ENCODE measurements around the gene FAM53A.

DNA sequence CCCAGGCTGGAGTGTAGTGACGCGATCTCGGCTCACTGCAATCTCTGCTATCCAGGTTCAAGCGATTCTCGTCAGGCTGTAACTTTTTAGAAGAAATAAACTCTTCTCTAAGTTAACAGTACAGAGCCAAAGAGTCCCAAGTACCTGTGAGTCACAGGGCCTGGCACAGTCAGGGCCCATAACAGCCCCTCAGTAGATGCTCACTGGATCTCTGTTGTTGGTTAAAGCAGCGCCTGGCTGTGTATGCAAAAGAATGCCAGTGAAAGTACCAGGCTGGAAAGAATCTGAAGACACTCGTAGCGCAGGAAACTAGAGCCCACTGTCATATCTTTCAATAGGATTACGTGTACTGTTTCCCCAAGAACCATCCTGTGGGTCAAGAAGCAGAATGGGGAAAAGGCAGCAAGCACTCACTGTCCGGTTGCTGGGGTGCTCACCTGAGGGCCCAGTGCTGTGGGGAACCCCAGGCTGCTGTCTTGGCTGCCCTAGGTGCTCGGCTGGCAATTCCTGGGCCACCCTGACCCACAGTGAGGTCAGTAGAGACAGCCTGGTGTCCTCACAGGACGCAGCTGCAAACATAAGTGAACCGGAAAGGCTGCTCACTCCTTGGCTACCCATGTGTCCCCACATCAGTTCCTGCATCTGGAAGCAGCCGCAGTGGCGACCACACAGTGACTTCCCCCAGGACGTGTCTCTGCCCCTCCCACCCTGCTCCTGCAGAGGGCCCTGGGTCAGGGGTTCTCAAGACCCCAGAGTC, 31.1 kb upstream of the FAM53A start:
- TF ChIP-seq EZH2 (IDR thresholded peaks at IDR 0.05) (no peak), POLR2AphosphoS5 (IDR thresholded peaks at IDR 0.05; ENCODE audit: borderline replicate concordance, low read depth, low read length) (no peak)

Measured in SK-N-MC (cell line).